Neural progenitor cell (in vitro differentiated cells): ENCODE results near the gene XRCC3. TPM values are rescaled to one million over a fixed set of nuclear protein-coding genes. Genes with fewer than 3 reads are reported as not detected.
A peak's percentile ranks its signal among the peaks of the same experiment; 100 is the strongest.

Experiments
- DNase-seq: peaks from one replicate; pipeline ENCODE4 v3.0.0-alpha.2; 2016; ENCODE audit warnings: low spot score
- H2AFZ ChIP-seq: fragments of 200-600 bp; sonication (generic); replicated peaks from 2 replicates; pipeline ENCODE4 v1.6.1; 2016; ENCODE audit warnings: antibody characterized with exemption
- H3F3A ChIP-seq: fragments of 200-600 bp; sonication (generic); 2 replicates; pipeline ENCODE4 v1.6.1; 2016; ENCODE audit warnings: antibody characterized with exemption, low read depth
- H3K27ac ChIP-seq: fragments of 200-600 bp; sonication (generic); 2 replicates; pipeline ENCODE4 v1.5.1; 2016; ENCODE audit warnings: mild to moderate bottlenecking
- H3K27me3 ChIP-seq: fragments of 200-600 bp; sonication (generic); 2 replicates; pipeline ENCODE4 v1.6.1; 2016; ENCODE audit warnings: mild to moderate bottlenecking, moderate library complexity
- H3K36me3 ChIP-seq: fragments of 200-600 bp; sonication (generic); 2 replicates; pipeline ENCODE4 v1.5.1; 2016
- H3K4me1 ChIP-seq: fragments of 200-600 bp; sonication (generic); 2 replicates; pipeline ENCODE4 v1.6.1; 2016; ENCODE audit warnings: mixed run types
- H3K4me2 ChIP-seq: fragments of 200-600 bp; sonication (generic); 2 replicates; pipeline ENCODE4 v1.6.1; 2016
- H3K4me3 ChIP-seq: fragments of 200-600 bp; sonication (generic); 2 replicates; pipeline ENCODE4 v1.5.1; 2016
- H3K79me2 ChIP-seq: fragments of 200-600 bp; sonication (generic); 2 replicates; pipeline ENCODE4 v1.6.1; 2016; ENCODE audit warnings: low read depth
- H3K9ac ChIP-seq: fragments of 200-600 bp; sonication (generic); 2 replicates; pipeline ENCODE4 v1.6.1; 2016
- H3K9me3 ChIP-seq: fragments of 200-600 bp; sonication (generic); 2 replicates; pipeline ENCODE4 v1.5.1; 2016; ENCODE audit warnings: low read depth
- H4K20me1 ChIP-seq: fragments of 200-600 bp; sonication (generic); 2 replicates; pipeline ENCODE4 v1.6.1; 2016; ENCODE audit warnings: low read depth
- H3K27ac Mint-ChIP-seq: 3 replicates; pipeline ENCODE4 v1.8.0; 2021; ENCODE audit warnings: mixed read lengths
- H3K27me3 Mint-ChIP-seq: 2 replicates; pipeline ENCODE4 v1.8.0; 2022; ENCODE audit warnings: low read depth, mild to moderate bottlenecking, inconsistent platforms, moderate library complexity, mixed read lengths; ENCODE audit not compliant: insufficient read depth
- H3K36me3 Mint-ChIP-seq: 3 replicates; pipeline ENCODE4 v1.8.0; 2021; ENCODE audit warnings: mixed read lengths
- H3K4me1 Mint-ChIP-seq: 3 replicates; pipeline ENCODE4 v1.8.0; 2021; ENCODE audit warnings: mixed read lengths
- H3K4me3 Mint-ChIP-seq: 3 replicates; pipeline ENCODE4 v1.8.0; 2021; ENCODE audit warnings: mild to moderate bottlenecking, moderate library complexity, mixed read lengths
- H3K9me3 Mint-ChIP-seq: 3 replicates; pipeline ENCODE4 v1.8.0; 2020; ENCODE audit warnings: mixed read lengths
- CTCF ChIP-seq: fragments of 200-600 bp; sonication (generic); IDR thresholded peaks from 2 replicates; pipeline ENCODE4 v1.5.1; 2017; ENCODE audit warnings: antibody characterized with exemption, mild to moderate bottlenecking
- EZH2 ChIP-seq: fragments of 200-600 bp; sonication (generic); IDR thresholded peaks from 2 replicates; pipeline ENCODE4 v1.6.1; 2017; ENCODE audit warnings: antibody characterized with exemption, mild to moderate bottlenecking, moderate library complexity
- EZH2phosphoT487 ChIP-seq: fragments of 200-600 bp; sonication (generic); IDR thresholded peaks from 2 replicates; pipeline ENCODE4 v1.6.1; 2017; ENCODE audit warnings: antibody characterized with exemption
- total RNA-seq: library from RNA; depleted of rRNA; stranded (reverse); fragments of >200 nt; gene quantifications from 2 replicates; pipeline ENCODE4 v1.2.3, GENCODE V29; 2015; ENCODE audit warnings: low replicate concordance

XRCC3 gene
- total RNA-seq, 1 donor from 2014 or later: 59.7 TPM

- Histone ChIP-seq H3K4me1 (peaks cover 6% of the 10 kb centered on the region), H3K4me3 (no peak overlapping the region), H3K36me3 (no peaks in the 10 kb centered on the region), H4K20me1 (peaks cover 46% of the 10 kb centered on the region), H3K27ac (no peak overlapping the region), H3K4me2 (no peak overlapping the region), H3K79me2 (no peaks in the 10 kb centered on the region), H3K9ac (no peak overlapping the region), H3K9me3 (no peaks in the 10 kb centered on the region), H2AFZ (no peak overlapping the region), H3K27me3 (no peaks in the 10 kb centered on the region), H3F3A (peaks cover 8% of the 10 kb centered on the region)
- Mint-ChIP-seq H3K36me3 (peaks cover 27% of the 10 kb centered on the region), H3K4me1 (peaks cover 34% of the 10 kb centered on the region), H3K27me3 (peaks cover 5% of the 10 kb centered on the region), H3K27ac (no peak overlapping the region), H3K4me3 (no peak overlapping the region), H3K9me3 (no peaks in the 10 kb centered on the region)
- no peak for DNase-seq
- TF ChIP-seq EZH2: no peak
- TF ChIP-seq CTCF: no peak
- TF ChIP-seq EZH2phosphoT487: no peak
These were observed 8.5 kb downstream of the XRCC3 start for GRCh38 chr14:103706551-103707328.

GRCh38 chr14:103705504-103706284 lies 9.6 kb downstream of the XRCC3 start:
- Mint-ChIP-seq H3K4me3 (no peak overlapping the region), H3K27ac (no peak overlapping the region), H3K9me3 (no peaks in the 10 kb centered on the region), H3K27me3 (peaks cover 5% of the 10 kb centered on the region), H3K36me3 (peaks cover 23% of the 10 kb centered on the region), H3K4me1 (peaks cover 27% of the 10 kb centered on the region)
- H3K9me3 ChIP-seq: no peaks in the 10 kb centered on the region
- no peak overlapping the region for H3K9ac ChIP-seq
- no peaks in the 10 kb centered on the region for H3K79me2 ChIP-seq
- no peaks in the 10 kb centered on the region for H3K4me1 ChIP-seq
- peaks cover 8% of the 10 kb centered on the region for H3F3A ChIP-seq
- H3K27me3 ChIP-seq: no peaks in the 10 kb centered on the region
- H4K20me1 ChIP-seq: peaks cover 35% of the 10 kb centered on the region
- no peak overlapping the region for H2AFZ ChIP-seq
- no peak overlapping the region for H3K4me2 ChIP-seq
- H3K4me3 ChIP-seq: no peak overlapping the region
- H3K36me3 ChIP-seq: no peaks in the 10 kb centered on the region
- DNase-seq: no peak
- H3K27ac ChIP-seq: no peak overlapping the region
- TF ChIP-seq EZH2phosphoT487 (no peak), CTCF (no peak), EZH2 (no peak)

- Histone ChIP-seq H3K27ac (no peak overlapping the region), H3K79me2 (no peaks in the 10 kb centered on the region), H3K36me3 (no peaks in the 10 kb centered on the region), H3K4me1 (no peaks in the 10 kb centered on the region), H3K4me2 (no peak overlapping the region), H4K20me1 (peaks cover 34% of the 10 kb centered on the region), H3K4me3 (no peak overlapping the region), H3F3A (peaks cover 8% of the 10 kb centered on the region), H3K27me3 (no peaks in the 10 kb centered on the region), H3K9ac (no peak overlapping the region), H3K9me3 (no peaks in the 10 kb centered on the region), H2AFZ (no peak overlapping the region)
- Mint-ChIP-seq H3K27ac (peak overlapping the region; percentile 51), H3K9me3 (no peaks in the 10 kb centered on the region), H3K4me3 (no peak overlapping the region), H3K4me1 (peaks cover 26% of the 10 kb centered on the region), H3K27me3 (peaks cover 5% of the 10 kb centered on the region), H3K36me3 (peaks cover 22% of the 10 kb centered on the region)
- TF ChIP-seq CTCF: no peak
- no peak for TF ChIP-seq EZH2
- no peak for TF ChIP-seq EZH2phosphoT487
- DNase-seq: no peak
These were observed 10.1 kb downstream of the XRCC3 start for GRCh38 chr14:103705118-103705503.
